IgD-negative memory B cell (primary cell): ENCODE measurements around the gene MAN1B1. TPM values are rescaled to one million over a fixed set of nuclear protein-coding genes. Genes with fewer than 3 reads are reported as not detected.

Source experiments
- H3K27ac Mint-ChIP-seq, 3 donors: one replicate each; pipeline ENCODE4 v1.8.0; 2020 to 2022; ENCODE audit warnings: mild to moderate bottlenecking in 3 of 3, mixed read lengths in 3 of 3, moderate library complexity in 1 of 3
- H3K27me3 Mint-ChIP-seq: one replicate; pipeline ENCODE4 v1.8.0; 2021; ENCODE audit warnings: mixed read lengths
- H3K36me3 Mint-ChIP-seq: one replicate; pipeline ENCODE4 v1.8.0; 2020; ENCODE audit warnings: mild to moderate bottlenecking, mixed read lengths
- H3K4me1 Mint-ChIP-seq, 3 donors: one replicate each; pipeline ENCODE4 v1.8.0; 2020 to 2022; ENCODE audit warnings: mixed read lengths in 3 of 3, mild to moderate bottlenecking in 1 of 3
- H3K4me3 Mint-ChIP-seq, 4 donors: one replicate each; pipeline ENCODE4 v1.8.0; 2020 to 2022; ENCODE audit warnings: mild to moderate bottlenecking in 4 of 4, mixed read lengths in 4 of 4, moderate library complexity in 3 of 4
- H3K9me3 Mint-ChIP-seq, 3 donors: one replicate each; pipeline ENCODE4 v1.8.0; 2020 to 2021; ENCODE audit warnings: mixed read lengths in 3 of 3, mild to moderate bottlenecking in 1 of 3
- polyA plus RNA-seq: library from polyadenylated mRNA; unstranded; fragments of 300-500 nt; fragmentation: Illumina TruSeq; gene quantifications from one replicate; pipeline ENCODE4 v1.2.3, GENCODE V29; 2021

The MAN1B1 gene
- polyA plus RNA-seq, 1 donor from 2014 or later: 27.5 TPM

DNA sequence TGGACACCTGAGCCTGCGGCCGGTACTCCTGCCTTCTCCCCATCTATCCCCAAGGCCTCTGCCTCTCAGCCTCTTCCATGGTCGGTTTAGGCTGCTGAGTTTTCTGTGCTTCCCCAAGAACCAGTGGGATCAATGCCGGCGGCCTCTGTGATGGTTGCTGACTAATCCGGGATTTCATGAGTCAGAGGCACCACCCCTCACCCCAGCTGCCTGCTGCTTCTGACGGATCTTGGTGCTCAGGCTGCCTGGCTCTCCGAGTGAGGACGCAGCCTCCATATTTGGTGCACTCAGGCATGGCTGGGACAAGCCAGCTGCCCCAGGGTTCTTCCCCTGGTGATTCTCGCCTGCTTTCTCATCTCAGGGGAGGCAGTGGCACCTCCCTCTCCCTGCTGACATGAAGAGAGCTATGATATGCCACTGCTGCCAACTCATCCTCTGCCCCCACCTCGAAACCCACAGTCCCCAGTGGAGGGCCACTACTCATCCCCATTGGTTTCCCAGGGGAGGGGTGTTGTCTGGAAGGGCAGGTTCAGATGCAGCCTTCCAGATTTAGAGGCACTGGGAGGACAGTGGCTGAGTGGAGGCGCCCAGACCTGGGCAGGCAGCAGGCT, 3.3 kb upstream of the MAN1B1 start:
- H3K27ac Mint-ChIP-seq: peak overlapping the region in 2 of 3 donors; percentile 50 to 91
- no peaks in the 10 kb centered on the region for H3K9me3 Mint-ChIP-seq
- H3K36me3 Mint-ChIP-seq: no peaks in the 10 kb centered on the region
- H3K27me3 Mint-ChIP-seq: no peaks in the 10 kb centered on the region
- peaks cover 22 to 33% (median 26%) of the 10 kb centered on the region in 3 donors for H3K4me1 Mint-ChIP-seq
- peak overlapping the region in 2 of 4 donors; percentile 75 to 100 for H3K4me3 Mint-ChIP-seq

DNA sequence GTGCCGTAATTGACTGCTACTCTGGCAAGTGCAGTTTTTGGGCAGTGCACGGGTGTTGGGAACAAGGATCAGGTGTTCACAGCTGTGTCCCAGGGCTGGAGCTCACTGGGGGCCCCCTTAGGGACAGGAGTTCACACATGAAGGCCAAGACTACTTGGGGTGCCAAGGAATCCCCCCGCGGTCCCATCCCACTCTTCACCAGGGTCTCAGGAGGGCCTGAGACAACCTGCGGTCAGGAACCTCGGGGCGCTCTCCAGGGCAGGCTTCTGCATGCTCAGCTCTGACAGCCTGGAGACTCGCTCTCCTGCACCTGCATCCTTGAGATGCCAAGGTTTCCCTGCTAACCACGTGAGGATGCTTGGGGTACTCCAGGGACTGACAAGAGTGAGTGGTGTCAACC, 2.3 kb upstream of the MAN1B1 start:
- H3K27me3 Mint-ChIP-seq: no peaks in the 10 kb centered on the region
- H3K9me3 Mint-ChIP-seq: no peaks in the 10 kb centered on the region
- peaks cover 22 to 38% (median 33%) of the 10 kb centered on the region in 3 donors for H3K4me1 Mint-ChIP-seq
- H3K27ac Mint-ChIP-seq: no peak overlapping the region
- peak overlapping the region in 1 of 4 donors; percentile 100 for H3K4me3 Mint-ChIP-seq
- H3K36me3 Mint-ChIP-seq: no peaks in the 10 kb centered on the region

DNA sequence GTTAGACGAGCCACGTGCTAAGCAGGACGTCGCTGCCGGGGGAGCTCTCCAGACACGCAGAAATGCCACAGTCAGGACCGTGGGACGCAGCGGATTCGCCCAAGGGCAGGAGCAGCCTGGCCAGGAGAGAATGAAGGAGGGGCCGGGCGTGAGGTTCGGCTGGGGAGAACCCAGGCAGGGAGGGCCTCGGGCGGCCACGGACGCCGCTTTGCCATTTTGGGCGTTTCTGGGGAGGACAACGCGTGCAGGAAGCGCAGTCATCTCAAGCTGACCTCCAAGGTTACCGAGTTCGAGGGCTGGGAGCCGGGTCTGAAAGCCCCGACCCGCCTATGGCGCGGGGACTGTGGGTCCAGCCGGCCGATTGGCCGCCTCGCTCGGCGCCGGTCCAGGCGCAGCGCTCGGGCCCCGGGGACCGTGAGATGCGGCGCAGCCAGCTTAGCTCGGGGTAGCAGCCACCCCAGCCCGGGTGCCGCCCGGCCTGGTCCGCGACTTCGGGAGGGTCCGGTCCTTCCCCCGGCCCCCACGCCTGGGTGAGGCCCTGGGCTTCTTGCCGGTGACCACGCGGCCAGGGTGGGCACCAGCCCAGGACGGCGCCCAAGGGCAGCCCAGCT, 760 bp upstream of the MAN1B1 start:
- Mint-ChIP-seq H3K4me1 (peaks cover 22 to 34% (median 33%) of the 10 kb centered on the region in 3 donors), H3K36me3 (no peaks in the 10 kb centered on the region), H3K4me3 (peak overlapping the region; percentile 88 to 100 (median 98)), H3K9me3 (no peaks in the 10 kb centered on the region), H3K27me3 (no peaks in the 10 kb centered on the region), H3K27ac (peak overlapping the region; percentile 96 to 100 (median 98))

DNA sequence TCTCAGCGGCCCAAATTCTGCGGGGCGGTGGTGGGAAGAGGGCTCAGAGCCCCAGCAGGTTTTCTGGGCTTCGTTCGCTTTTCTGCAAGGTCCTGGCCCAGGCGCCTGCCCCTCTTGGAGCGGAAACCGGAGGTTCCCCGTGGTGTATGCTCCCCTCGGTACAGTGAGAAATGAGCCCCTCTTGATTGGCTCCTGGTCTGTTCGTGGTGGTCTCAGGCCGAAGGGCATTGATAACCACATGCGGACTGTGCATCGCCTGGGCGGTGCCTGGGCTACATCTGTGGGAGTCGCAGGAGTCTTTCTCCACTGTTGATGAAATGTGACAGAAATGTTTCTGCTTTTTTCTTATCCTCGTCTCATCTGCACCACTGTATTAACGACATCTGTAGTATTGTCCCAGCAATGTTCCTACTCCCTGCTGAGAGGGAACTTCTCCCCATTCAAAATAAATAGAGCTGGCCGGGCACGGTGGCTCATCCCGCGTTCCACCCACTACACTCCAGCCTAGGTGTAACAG, 682 bp downstream of the MAN1B1 start:
- peak overlapping the region; percentile 83 to 95 (median 88) for H3K27ac Mint-ChIP-seq
- peaks cover 1% of the 10 kb centered on the region for H3K36me3 Mint-ChIP-seq
- H3K4me1 Mint-ChIP-seq: peaks cover 23 to 34% (median 33%) of the 10 kb centered on the region in 3 donors
- no peaks in the 10 kb centered on the region for H3K9me3 Mint-ChIP-seq
- H3K27me3 Mint-ChIP-seq: no peaks in the 10 kb centered on the region
- peak overlapping the region; percentile 88 to 96 (median 92) for H3K4me3 Mint-ChIP-seq

DNA sequence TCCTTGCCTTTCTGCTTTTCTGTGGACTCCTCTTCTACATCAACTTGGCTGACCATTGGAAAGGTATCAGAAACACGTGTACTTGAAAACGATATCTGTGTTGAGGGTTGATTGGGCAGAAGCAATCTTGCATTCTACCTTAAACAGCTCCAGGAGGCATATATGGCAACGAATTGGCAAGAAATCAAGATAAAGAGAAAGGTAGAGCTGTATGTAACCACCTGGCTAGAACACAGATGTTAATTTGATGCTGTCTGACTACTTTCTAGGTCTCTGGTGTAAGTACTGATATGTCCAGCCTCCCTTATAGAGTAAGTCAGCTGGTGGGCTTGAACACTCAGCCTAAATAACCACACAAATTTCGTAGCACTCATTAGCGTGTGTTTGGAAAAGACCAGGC, 1.3 kb downstream of the MAN1B1 start:
- peaks cover 29 to 36% (median 33%) of the 10 kb centered on the region in 3 donors for H3K4me1 Mint-ChIP-seq
- H3K36me3 Mint-ChIP-seq: peaks cover 5% of the 10 kb centered on the region
- H3K27ac Mint-ChIP-seq: peak overlapping the region; percentile 83 to 95 (median 88)
- H3K4me3 Mint-ChIP-seq: peak overlapping the region; percentile 88 to 96 (median 92)
- H3K9me3 Mint-ChIP-seq: no peaks in the 10 kb centered on the region
- H3K27me3 Mint-ChIP-seq: no peaks in the 10 kb centered on the region

DNA sequence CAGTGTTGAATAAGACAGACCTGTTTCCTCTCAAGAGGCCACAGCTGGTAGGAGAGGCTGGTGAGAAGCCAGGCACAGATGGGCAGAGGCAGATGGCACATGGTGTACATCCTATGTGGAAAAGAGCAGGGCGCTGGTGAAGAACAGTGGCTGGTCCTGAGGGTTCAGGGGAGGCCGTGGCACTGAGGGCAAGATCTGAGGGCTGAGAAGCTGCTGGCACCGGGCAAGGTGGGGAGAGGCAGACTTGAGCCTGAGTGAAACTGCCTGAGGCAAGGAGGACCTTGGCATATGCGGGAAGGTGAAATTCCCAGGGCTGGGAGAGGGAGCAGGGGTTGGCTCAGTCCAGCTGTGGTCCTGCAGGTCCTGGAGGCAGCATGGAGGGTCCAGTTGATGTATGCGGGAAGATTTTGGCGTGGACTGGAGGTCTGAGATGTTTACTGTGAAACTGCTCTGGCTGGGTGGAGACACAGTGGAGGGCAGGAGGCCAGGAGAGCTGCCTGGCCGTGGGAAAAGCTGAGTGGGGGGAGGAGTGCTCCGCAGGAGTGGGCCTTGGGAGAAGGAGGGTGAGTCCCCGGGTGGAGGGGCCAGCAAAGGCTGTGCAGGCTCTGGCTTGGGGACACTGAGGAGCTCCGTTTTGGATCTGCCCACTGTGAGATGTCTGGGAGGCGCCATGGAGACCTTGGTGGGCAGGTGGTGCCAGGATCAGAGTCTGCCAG, 2.6 kb downstream of the MAN1B1 start:
- H3K27me3 Mint-ChIP-seq: no peaks in the 10 kb centered on the region
- H3K4me1 Mint-ChIP-seq: peaks cover 25 to 27% (median 27%) of the 10 kb centered on the region in 3 donors
- H3K4me3 Mint-ChIP-seq: no peak overlapping the region
- H3K36me3 Mint-ChIP-seq: peaks cover 5% of the 10 kb centered on the region
- no peaks in the 10 kb centered on the region for H3K9me3 Mint-ChIP-seq
- H3K27ac Mint-ChIP-seq: peak overlapping the region in 1 of 3 donors; percentile 51

DNA sequence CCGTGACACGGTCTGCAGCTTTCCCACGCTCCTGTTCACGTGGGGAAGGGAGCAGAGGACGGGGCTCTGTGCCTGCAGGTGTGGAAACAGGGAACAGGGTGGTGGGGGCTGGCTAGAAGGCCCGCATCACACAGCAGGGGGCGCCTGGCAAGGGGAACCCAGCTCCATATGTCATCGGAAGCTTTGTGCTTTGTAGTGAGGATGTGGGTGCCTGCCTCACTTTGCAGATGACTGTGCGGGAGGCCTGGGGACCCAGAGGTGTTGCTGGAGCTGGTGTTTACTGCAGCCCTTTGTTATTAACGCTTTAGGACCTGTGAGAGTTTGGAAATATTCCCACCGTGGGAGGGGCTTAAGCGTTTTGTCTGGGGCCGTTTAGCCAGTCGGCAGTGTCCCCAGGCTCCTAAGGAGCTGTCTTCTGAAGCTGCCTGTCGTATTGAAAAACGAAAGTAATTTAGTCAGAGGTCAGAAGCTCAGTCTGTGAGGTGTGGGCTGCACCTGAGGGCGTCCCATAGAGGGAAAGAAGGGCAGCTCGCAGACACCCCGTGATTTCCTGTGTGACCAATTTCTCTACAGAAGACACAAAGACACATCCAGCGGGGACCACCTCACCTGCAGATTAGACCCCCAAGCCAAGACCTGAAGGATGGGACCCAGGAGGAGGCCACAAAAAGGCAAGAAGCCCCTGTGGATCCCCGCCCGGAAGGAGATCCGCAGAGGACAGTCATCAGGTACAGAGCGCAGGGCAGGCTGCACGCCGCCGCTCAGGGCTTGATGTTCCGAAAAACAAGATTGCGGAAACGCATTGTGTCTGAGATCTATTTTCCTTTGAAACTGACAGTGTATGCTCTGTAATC, 9.1 kb downstream of the MAN1B1 start:
- Mint-ChIP-seq H3K4me3 (peak overlapping the region; percentile 68 to 90 (median 75)), H3K27ac (peak overlapping the region; percentile 43 to 90 (median 88)), H3K9me3 (no peaks in the 10 kb centered on the region), H3K27me3 (no peaks in the 10 kb centered on the region), H3K36me3 (peaks cover 8% of the 10 kb centered on the region), H3K4me1 (peaks cover 9 to 16% (median 10%) of the 10 kb centered on the region in 3 donors)

DNA sequence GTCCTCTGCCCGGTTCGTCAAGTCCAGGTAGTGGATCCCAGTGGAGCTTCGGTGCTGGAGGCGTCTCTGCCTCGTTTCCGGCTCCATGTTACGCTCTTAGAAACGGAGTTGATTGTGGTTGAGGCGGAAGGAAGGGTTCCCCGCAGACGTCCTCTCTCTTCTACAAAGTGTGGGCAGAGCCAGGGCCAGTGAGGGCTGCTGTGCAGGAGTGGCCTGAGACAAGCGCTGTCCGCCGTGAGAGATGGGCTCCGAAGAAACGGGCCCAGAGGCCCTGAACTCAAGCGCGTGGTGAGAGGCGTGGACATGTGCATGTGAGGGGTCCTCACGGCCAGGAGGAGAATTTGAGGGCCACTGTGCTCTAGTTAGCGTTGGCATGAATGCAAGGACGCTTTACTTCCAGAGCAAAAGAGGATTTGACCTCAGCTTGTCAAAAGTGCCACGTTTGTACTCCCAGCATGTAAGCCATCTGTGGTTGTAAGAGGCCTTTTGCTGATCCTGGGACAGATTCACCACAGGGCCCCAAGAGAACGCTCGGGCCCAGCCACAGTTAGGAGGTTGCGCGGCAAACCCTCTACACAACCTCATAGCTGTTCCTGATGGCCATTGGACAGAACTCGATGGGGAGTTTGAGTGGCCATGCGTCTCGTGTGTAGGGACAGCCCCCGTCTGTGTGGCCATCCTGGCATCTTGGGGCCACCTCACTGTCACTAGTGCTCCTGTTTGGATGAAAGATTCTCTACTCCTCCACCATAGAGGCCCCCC, 10.2 kb downstream of the MAN1B1 start:
- Mint-ChIP-seq H3K4me3 (peak overlapping the region in 2 of 4 donors; percentile 32 to 63), H3K4me1 (peaks cover 9 to 16% (median 10%) of the 10 kb centered on the region in 3 donors), H3K9me3 (no peaks in the 10 kb centered on the region), H3K27ac (peak overlapping the region in 1 of 3 donors; percentile 53), H3K36me3 (peaks cover 8% of the 10 kb centered on the region), H3K27me3 (no peaks in the 10 kb centered on the region)

DNA sequence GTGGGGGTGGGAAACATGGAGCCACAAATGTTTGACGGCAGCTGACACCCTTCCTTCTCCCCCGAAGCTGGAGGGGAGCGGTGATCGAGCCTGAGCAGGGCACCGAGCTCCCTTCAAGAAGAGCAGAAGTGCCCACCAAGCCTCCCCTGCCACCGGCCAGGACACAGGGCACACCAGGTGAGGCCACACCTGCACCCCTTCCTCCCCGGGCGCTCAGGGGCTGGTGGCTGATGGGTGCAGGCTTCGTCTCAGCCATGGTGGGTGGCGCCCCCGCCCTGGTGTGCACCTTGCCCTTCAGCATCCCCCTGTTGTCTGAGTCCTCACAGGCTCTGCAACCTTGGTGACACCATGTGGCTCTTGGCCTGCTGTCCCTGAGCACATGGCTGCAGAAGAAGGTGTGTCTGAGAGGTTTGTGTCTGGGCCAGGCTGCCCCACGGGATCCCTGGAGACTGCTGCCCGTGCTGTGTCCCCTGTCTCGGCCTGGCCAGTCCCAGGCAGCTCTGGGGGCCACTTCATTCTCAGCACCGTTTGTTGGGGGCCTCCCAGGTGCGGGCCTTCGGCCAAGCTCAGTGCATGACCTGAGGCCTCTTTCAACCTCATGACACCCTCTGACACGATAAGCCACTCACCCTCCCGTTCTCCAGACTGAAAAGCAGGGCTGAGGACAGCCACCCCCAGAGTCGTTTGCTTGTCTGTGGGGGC, 11.1 kb downstream of the MAN1B1 start:
- no peak overlapping the region for H3K4me3 Mint-ChIP-seq
- no peaks in the 10 kb centered on the region for H3K9me3 Mint-ChIP-seq
- peaks cover 2% of the 10 kb centered on the region for H3K36me3 Mint-ChIP-seq
- H3K27ac Mint-ChIP-seq: no peak overlapping the region
- H3K4me1 Mint-ChIP-seq: peaks cover 8 to 10% (median 9%) of the 10 kb centered on the region in 3 donors
- H3K27me3 Mint-ChIP-seq: no peaks in the 10 kb centered on the region

DNA sequence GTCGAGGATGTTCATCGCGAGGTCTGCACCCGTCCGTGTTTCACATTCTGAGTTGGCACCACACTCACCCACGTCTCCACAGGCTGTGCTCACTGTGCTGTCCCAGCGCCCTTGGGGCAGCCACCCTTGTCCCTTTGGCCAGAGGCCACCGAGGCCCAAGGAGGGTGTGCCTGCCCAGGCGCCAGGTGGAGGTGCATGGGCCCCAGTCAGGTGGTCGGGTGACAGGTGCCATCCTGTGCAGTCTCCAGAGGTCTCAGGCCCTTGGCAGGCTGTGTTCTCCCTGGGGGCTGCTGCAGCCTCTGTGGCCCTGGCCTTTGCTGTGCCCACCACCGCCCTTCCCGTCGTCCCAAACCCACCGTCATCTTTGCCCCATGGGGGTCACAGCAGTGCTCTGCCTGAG, 12.4 kb downstream of the MAN1B1 start:
- Mint-ChIP-seq H3K27ac (no peak overlapping the region), H3K36me3 (peaks cover 2% of the 10 kb centered on the region), H3K4me3 (no peak overlapping the region), H3K27me3 (no peaks in the 10 kb centered on the region), H3K9me3 (no peaks in the 10 kb centered on the region), H3K4me1 (peaks cover 8 to 9% (median 8%) of the 10 kb centered on the region in 3 donors)

DNA sequence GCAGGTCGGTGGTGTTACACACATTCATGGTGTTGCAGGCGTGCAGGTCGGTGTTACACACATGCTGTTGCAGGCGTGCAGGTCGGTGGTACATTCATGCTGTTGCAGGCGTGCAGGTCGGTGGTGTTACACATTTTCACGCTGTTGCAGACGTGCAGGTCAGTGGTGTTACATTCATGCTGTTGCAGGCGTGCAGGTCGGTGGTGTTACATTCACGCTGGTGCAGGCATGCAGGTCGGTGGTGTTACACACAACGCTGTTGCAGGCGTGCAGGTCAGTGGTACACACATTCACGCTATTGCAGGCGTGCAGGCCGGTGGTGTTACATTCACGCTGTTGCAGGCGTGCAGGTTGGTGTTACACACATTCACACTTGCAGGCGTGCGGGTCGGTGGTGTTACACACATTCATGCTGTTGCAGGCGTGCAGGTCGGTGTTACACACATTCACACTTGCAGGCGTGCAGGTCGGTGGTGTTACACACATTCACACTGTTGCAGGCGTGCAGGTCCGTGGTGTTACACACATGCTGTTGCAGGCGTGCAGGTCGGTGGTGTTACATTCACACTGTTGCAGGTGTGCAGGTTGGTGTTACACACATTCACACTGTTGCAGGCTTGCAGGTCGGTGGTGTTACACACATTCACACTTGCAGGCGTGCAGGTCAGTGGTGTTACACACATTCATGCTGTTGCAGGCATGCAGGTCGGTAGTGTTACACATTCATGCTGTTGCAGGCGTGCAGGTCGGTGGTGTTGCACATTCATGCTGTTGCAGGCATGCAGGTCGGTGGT, 16.6 kb downstream of the MAN1B1 start:
- H3K36me3 Mint-ChIP-seq: no peaks in the 10 kb centered on the region
- no peaks in the 10 kb centered on the region for H3K9me3 Mint-ChIP-seq
- no peaks in the 10 kb centered on the region for H3K4me1 Mint-ChIP-seq
- H3K27ac Mint-ChIP-seq: no peak overlapping the region
- H3K4me3 Mint-ChIP-seq: no peak overlapping the region
- H3K27me3 Mint-ChIP-seq: no peaks in the 10 kb centered on the region

DNA sequence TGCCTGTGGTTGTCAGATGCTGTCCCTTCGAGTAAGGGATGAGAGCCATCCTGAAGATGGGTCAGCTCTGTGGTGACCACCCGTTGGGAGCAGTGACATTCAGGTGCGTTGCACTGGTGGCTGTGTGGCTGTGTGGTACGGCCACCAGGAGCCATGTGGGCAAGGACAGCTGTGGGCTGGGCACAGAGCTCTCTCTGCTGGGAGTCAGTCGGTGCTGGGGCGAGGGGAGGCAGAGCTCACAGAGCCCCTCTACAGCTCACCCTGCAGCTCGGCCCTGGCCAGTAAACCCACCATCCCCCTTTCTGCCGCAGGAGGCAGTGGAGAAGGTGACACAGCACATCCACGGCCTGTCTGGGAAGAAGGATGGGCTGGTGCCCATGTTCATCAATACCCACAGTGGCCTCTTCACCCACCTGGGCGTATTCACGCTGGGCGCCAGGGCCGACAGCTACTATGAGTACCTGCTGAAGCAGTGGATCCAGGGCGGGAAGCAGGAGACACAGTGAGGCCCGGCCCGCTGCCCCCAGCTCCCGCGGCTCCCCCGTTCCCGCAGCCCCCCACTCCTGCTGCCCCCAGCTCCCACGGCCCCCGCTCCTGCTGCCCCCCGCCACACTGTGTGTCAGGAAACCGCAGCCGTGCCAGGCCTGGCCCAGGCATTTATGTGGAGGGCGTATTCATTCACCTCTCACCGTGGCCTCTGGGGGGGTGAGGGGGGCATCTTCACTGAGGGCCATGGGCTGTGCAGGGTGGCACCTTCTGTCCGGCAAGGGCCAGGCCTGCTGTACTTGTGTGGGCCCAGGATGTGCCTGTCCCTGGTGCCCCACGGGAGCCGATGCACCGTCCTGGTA, 19.3 kb downstream of the MAN1B1 start:
- Mint-ChIP-seq H3K4me1 (no peaks in the 10 kb centered on the region), H3K9me3 (no peaks in the 10 kb centered on the region), H3K4me3 (peak overlapping the region in 1 of 4 donors; percentile 48), H3K27ac (no peak overlapping the region), H3K27me3 (no peaks in the 10 kb centered on the region), H3K36me3 (no peaks in the 10 kb centered on the region)
